Activated naive CD4-positive, alpha-beta T cell (primary cell): Measurements from ENCODE around the gene PTGIS.
A peak's percentile ranks its signal among the peaks of the same experiment; 100 is the strongest.

Experiments
- DNase-seq, 4 experiments: peaks; one replicate each; lab custom pipeline; 2025; lab: John Stamatoyannopoulos, UW

PTGIS gene

GRCh38 chr20:49560186-49560585 lies 7.8 kb downstream of the PTGIS start:
- no peak for DNase-seq

- no peak for DNase-seq
These were observed 8.4 kb downstream of the PTGIS start for GRCh38 chr20:49559411-49560081.

GRCh38 chr20:49558826-49559225 lies 9.1 kb downstream of the PTGIS start:
- DNase-seq = no peak

GRCh38 chr20:49557449-49557848 lies 10.5 kb downstream of the PTGIS start:
- DNase-seq = no peak

- DNase-seq = no peak
These were observed 11.3 kb downstream of the PTGIS start for GRCh38 chr20:49556621-49557020.

- no peak for DNase-seq
These were observed 18.0 kb downstream of the PTGIS start for GRCh38 chr20:49549801-49550551.

GRCh38 chr20:49548371-49548947 lies 19.5 kb downstream of the PTGIS start:
- no peak for DNase-seq

- DNase-seq = no peak
These were observed 22.4 kb downstream of the PTGIS start for GRCh38 chr20:49545572-49545971.

GRCh38 chr20:49544535-49544934 lies 23.4 kb downstream of the PTGIS start:
- no peak for DNase-seq

- DNase-seq = no peak
These were observed 24.0 kb downstream of the PTGIS start for GRCh38 chr20:49543858-49544437.

- no peak for DNase-seq
These were observed 24.7 kb downstream of the PTGIS start for GRCh38 chr20:49543071-49543857.

GRCh38 chr20:49542514-49542991 lies 25.4 kb downstream of the PTGIS start:
- no peak for DNase-seq

- DNase-seq = peak in 1 of 4 experiments; percentile 1
These were observed 26.0 kb downstream of the PTGIS start for GRCh38 chr20:49541733-49542513.

GRCh38 chr20:49540687-49541435 lies 27.1 kb downstream of the PTGIS start:
- DNase-seq = no peak

GRCh38 chr20:49540232-49540620 lies 27.7 kb downstream of the PTGIS start:
- no peak for DNase-seq

GRCh38 chr20:49539481-49540231 lies 28.3 kb downstream of the PTGIS start:
- no peak for DNase-seq

GRCh38 chr20:49538950-49539349 lies 29.0 kb downstream of the PTGIS start:
- DNase-seq = no peak

GRCh38 chr20:49534255-49534712 lies 33.7 kb downstream of the PTGIS start:
- peak in 2 of 4 experiments; percentile 3 to 9 for DNase-seq

GRCh38 chr20:49532285-49532946 lies 35.5 kb downstream of the PTGIS start:
- DNase-seq = no peak
